Ovary (tissue), 9 donors: ENCODE measurements around the gene MYCL. TPM values are rescaled to one million over a fixed set of nuclear protein-coding genes. Genes with fewer than 3 reads are reported as not detected.

Source experiments
- DNase-seq, 5 donors: peaks; one replicate each; pipeline ENCODE4 v3.0.0-alpha.2; 2019 to 2020
- H3K27ac ChIP-seq, 2 donors: fragments of 200-600 bp; one replicate each; pipeline versions ENCODE4 v1.5.1 to v1.8.0; 2019 to 2022
- H3K27me3 ChIP-seq: fragments of 200-600 bp; one replicate; pipeline ENCODE4 v1.8.0; 2022
- H3K36me3 ChIP-seq: fragments of 200-600 bp; sonication (generic); one replicate; pipeline ENCODE4 v1.5.1; 2019
- H3K4me1 ChIP-seq: one replicate; pipeline ENCODE4 v1.8.1; 2013; ENCODE audit warnings: mild to moderate bottlenecking, moderate library complexity; ENCODE audit not compliant: insufficient read depth
- H3K4me3 ChIP-seq: fragments of 200-600 bp; sonication (generic); one replicate; pipeline ENCODE4 v1.5.1; 2017
- H3K9me3 ChIP-seq, 2 donors: fragments of 200-600 bp in 1 of 2; sonication (generic) in 1 of 2; one replicate each; pipeline versions ENCODE4 v1.5.1 to v1.8.1; 2013 to 2019; ENCODE audit warnings: mild to moderate bottlenecking in 1 of 2, moderate library complexity in 1 of 2
- EP300 ChIP-seq: sonication (generic); formaldehyde crosslinking; IDR thresholded peaks from one replicate; pipeline ENCODE4 v1.6.1; 2017; ENCODE audit warnings: antibody characterized with exemption
- POLR2A ChIP-seq: fragments of 450-650 bp; IDR thresholded peaks from one replicate; pipeline ENCODE4 v1.6.1; 2017; ENCODE audit warnings: antibody characterized with exemption, mild to moderate bottlenecking, moderate library complexity
- WGBS, 3 donors: extraction: QIAGEN DNeasy Blood & Tissue Kit in 1 of 3; methylation state at CpG; one replicate each; pipeline versions ENCODE4 v1.1.5 to v1.1.7; 2013 to 2017; 5-methylcytosine and 5-hydroxymethylcytosine counted together
- intact Hi-C, 4 donors: fragments of 100-400 bp; cut with DNase I; formaldehyde crosslinking; loops; one replicate each; pipeline versions ENCODE4 v1.11.0 to v1.15.1; 2022 to 2023
- polyA plus RNA-seq, 2 donors: library from polyadenylated mRNA; stranded (reverse); fragments of 200-250 nt in 1 of 2; fragments of 350-450 nt in 1 of 2; fragmentation: Illumina TruSeq in 1 of 2; extraction: RNeasy Lipid Tissue Mini Kit (QIAGEN cat#74804) in 1 of 2; gene quantifications; one replicate each; pipeline ENCODE4 v1.2.3, GENCODE V29; 2013 to 2014
- total RNA-seq, 7 donors: library from RNA; depleted of rRNA in 2 of 7; stranded (reverse); fragments of >200 nt in 2 of 7; fragmentation: NEBNext Ultra II Directional in 3 of 7; extraction: Animal tissue kit (Norgen Biotek cat#: 25700) in 3 of 7; gene quantifications; one replicate each; pipeline versions ENCODE4 v1.1.0 to v1.2.4, GENCODE V29; 2016 to 2023
- TF ChIP-seq, protein P1 (sequence below), 3 donors: fragments of 450-650 bp in 2 of 3; fragments of 200-600 bp in 1 of 3; IDR thresholded peaks; one replicate each; pipeline versions ENCODE4 v1.5.1 to v1.8.0; 2016 to 2022; ENCODE audit warnings: antibody characterized with exemption in 3 of 3, mild to moderate bottlenecking in 1 of 3
- donor health status: DM: no; HTN: no; CAD: no; lungs with moderate emphysema.
- donor health status: DM: no; HTN: no; CAD: no.
- donor health status: Bipolar disorder and iron deficiency.
- donor health status: DM: yes; HTN: yes; CAD: no.
- donor health status: DM: no; HTN: no; CAD: no.
- donor health status: DM: yes; HTN: yes; CAD: no.

Gene MYCL
- total and polyA plus RNA-seq, 9 donors, result 0.13 to 4.8 (median 0.96) TPM; not detected in 1

- H3K4me3 ChIP-seq, result no peak overlapping the region
- no peaks in the 10 kb centered on the region for H3K9me3 ChIP-seq
- WGBS, 3 donors, result 97 to 100% (median 97%) methylated on average over 3 of the region's 3 CpGs
- H3K4me1 ChIP-seq, result no peaks in the 10 kb centered on the region
- TF ChIP-seq, protein P1, sequence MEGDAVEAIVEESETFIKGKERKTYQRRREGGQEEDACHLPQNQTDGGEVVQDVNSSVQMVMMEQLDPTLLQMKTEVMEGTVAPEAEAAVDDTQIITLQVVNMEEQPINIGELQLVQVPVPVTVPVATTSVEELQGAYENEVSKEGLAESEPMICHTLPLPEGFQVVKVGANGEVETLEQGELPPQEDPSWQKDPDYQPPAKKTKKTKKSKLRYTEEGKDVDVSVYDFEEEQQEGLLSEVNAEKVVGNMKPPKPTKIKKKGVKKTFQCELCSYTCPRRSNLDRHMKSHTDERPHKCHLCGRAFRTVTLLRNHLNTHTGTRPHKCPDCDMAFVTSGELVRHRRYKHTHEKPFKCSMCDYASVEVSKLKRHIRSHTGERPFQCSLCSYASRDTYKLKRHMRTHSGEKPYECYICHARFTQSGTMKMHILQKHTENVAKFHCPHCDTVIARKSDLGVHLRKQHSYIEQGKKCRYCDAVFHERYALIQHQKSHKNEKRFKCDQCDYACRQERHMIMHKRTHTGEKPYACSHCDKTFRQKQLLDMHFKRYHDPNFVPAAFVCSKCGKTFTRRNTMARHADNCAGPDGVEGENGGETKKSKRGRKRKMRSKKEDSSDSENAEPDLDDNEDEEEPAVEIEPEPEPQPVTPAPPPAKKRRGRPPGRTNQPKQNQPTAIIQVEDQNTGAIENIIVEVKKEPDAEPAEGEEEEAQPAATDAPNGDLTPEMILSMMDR (IDR thresholded peaks at IDR 0.05), result no peak
- TF ChIP-seq POLR2A (no peak), EP300 (no peak)
- DNase-seq, result no peak
- no peaks in the 10 kb centered on the region for H3K27me3 ChIP-seq
- intact Hi-C loops, result no loop called here
- H3K27ac ChIP-seq, result no peak overlapping the region
- no peaks in the 10 kb centered on the region for H3K36me3 ChIP-seq
Observed at GRCh38 chr1:39910263-39910662, 8.5 kb upstream of the MYCL start.

GRCh38 chr1:39908534-39908933 is 6.8 kb upstream of the MYCL start:
- H3K27ac ChIP-seq, result no peak overlapping the region
- no peaks in the 10 kb centered on the region for H3K9me3 ChIP-seq
- no peaks in the 10 kb centered on the region for H3K4me1 ChIP-seq
- H3K27me3 ChIP-seq, result no peaks in the 10 kb centered on the region
- intact Hi-C loops, result no loop called here
- H3K36me3 ChIP-seq, result no peaks in the 10 kb centered on the region
- WGBS, 3 donors, result 88 to 93% (median 90%) methylated on average over 2 of the region's 2 CpGs
- DNase-seq, result no peak
- TF ChIP-seq, protein P1 (IDR thresholded peaks at IDR 0.05), result no peak
- no peak for TF ChIP-seq EP300
- H3K4me3 ChIP-seq, result no peak overlapping the region

GRCh38 chr1:39907528-39908453 is 6.1 kb upstream of the MYCL start:
- no peaks in the 10 kb centered on the region for H3K9me3 ChIP-seq
- TF ChIP-seq EP300, result no peak
- TF ChIP-seq, protein P1 (IDR thresholded peaks at IDR 0.05), result no peak
- TF ChIP-seq POLR2A, result no peak
- H3K36me3 ChIP-seq, result no peaks in the 10 kb centered on the region
- no peak for DNase-seq
- H3K27ac ChIP-seq, result no peak overlapping the region
- no peaks in the 10 kb centered on the region for H3K27me3 ChIP-seq
- 56 to 77% (median 71%) methylated on average over 3 of the region's 3 CpGs for WGBS, 3 donors
- H3K4me3 ChIP-seq, result no peak overlapping the region
- intact Hi-C loops, result no loop called here
- no peaks in the 10 kb centered on the region for H3K4me1 ChIP-seq

DNA sequence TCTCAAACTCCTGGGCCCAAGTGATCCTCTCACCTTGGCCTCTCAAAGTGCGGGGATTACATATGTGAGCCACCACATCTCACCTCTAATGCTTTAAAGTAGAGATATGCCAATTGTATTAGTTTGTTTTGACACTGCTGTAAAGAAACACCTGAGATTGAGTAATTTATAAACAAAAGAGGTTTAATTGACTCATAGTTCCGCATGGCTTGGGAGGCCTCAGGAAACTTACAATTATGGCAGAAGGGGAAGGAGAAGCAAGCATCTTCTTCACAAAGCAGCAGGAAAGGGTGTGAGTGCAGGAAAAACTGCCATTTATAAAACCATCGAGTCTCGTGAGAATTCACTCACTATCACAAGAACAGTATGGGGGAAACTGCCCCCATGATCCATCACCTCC is 3.5 kb upstream of the MYCL start:
- H3K9me3 ChIP-seq, result no peaks in the 10 kb centered on the region
- TF ChIP-seq, protein P1 (IDR thresholded peaks at IDR 0.05), result no peak
- TF ChIP-seq EP300, result no peak
- no peak for TF ChIP-seq POLR2A
- no peak overlapping the region for H3K27ac ChIP-seq
- peaks cover 10% of the 10 kb centered on the region for H3K4me1 ChIP-seq
- no peaks in the 10 kb centered on the region for H3K36me3 ChIP-seq
- intact Hi-C loops, result no loop called here
- DNase-seq, result no peak
- no peaks in the 10 kb centered on the region for H3K27me3 ChIP-seq
- no peak overlapping the region for H3K4me3 ChIP-seq
- 78 to 85% (median 82%) methylated on average over 4 of the region's 4 CpGs for WGBS, 3 donors
